Right renal cortex interstitium (tissue), 3 donors: Measurements from ENCODE around the gene MARVELD2. TPM values are rescaled to one million over a fixed set of nuclear protein-coding genes. Genes with fewer than 3 reads are reported as not detected.

Experiments used
- DNase-seq, 3 donors: peaks; one replicate each; pipeline ENCODE4 v3.0.0-alpha.2; 2013; ENCODE audit warnings: low read depth in 3 of 3, low spot score in 2 of 3
- polyA plus RNA-seq, 3 donors: library from polyadenylated mRNA; unstranded; fragments of 120-200 nt; gene quantifications; one replicate each; pipeline ENCODE4 v1.2.1, GENCODE V29; 2013; ENCODE audit not compliant: insufficient read length in 3 of 3

Gene MARVELD2
- polyA plus RNA-seq, 3 donors = 27.1 to 31.3 (median 27.3) TPM

- no peak for DNase-seq
Measured at GRCh38 chr5:69491838-69492390, 77.0 kb downstream of the MARVELD2 start.

- peak in 2 of 3 donors; percentile 44 to 53 for DNase-seq
Measured at GRCh38 chr5:69492391-69492922, 77.5 kb downstream of the MARVELD2 start, which contains the start of gene OCLN. Gene OCLN (plus strand): TSS chr5:69492790. CDS start chr5:69504245, 11,455 bp downstream.

GRCh38 chr5:69492923-69493395, 78.0 kb downstream of the MARVELD2 start:
- DNase-seq = peak in 2 of 3 donors; percentile 15 to 39

GRCh38 chr5:69493396-69494133, 78.6 kb downstream of the MARVELD2 start:
- peak in 2 of 3 donors; percentile 29 to 52 for DNase-seq

Other genes starting within 250 kb of the MARVELD2 start
- 100 to 1,000 TPM in 1 of 3 donors, 10 to 100 TPM in 2; 90.7 to 101 (median 96.2) TPM for gene CCNB1, start 248.0 kb upstream of the MARVELD2 start, polyA plus RNA-seq
- gene CENPH, start 225.5 kb upstream of the MARVELD2 start, polyA plus RNA-seq = 10 to 100 TPM; 23.6 to 26.2 (median 26.1) TPM
- gene CDK7, start 180.2 kb upstream of the MARVELD2 start, polyA plus RNA-seq = 10 to 100 TPM; 39.2 to 41.6 (median 39.6) TPM
- gene CCDC125, start 82.3 kb upstream of the MARVELD2 start, polyA plus RNA-seq = 10 to 100 TPM; 11.3 to 13.2 (median 12.9) TPM
- 100 to 1,000 TPM in 2 of 3 donors, 10 to 100 TPM in 1; 97.3 to 102 (median 100) TPM for gene AK6, start 45.6 kb upstream of the MARVELD2 start, polyA plus RNA-seq
- gene TAF9, start 45.6 kb upstream of the MARVELD2 start, polyA plus RNA-seq = 10 to 100 TPM; 57.1 to 64.8 (median 63.8) TPM
- gene RAD17, start 45.3 kb upstream of the MARVELD2 start, polyA plus RNA-seq = 10 to 100 TPM; 39.3 to 42.6 (median 41.7) TPM
- 10 to 100 TPM; 40.8 to 46.1 (median 45.0) TPM for gene OCLN, start 77.7 kb downstream of the MARVELD2 start, polyA plus RNA-seq
- 10 to 100 TPM; 25.8 to 36.3 (median 29.8) TPM for gene GTF2H2C, start 145.1 kb downstream of the MARVELD2 start, polyA plus RNA-seq